Ishikawa (cell line): ENCODE measurements around the gene IMPA2.
A peak's percentile ranks its signal among the peaks of the same experiment; 100 is the strongest.

Source experiments
- CEBPB ChIP-seq: IDR thresholded peaks from 2 replicates; pipeline ENCODE4 v1.6.1; 2012
- CREB1 ChIP-seq: IDR thresholded peaks from 2 replicates; pipeline ENCODE4 v1.6.1; 2012; ENCODE audit warnings: low read depth
- EGR1 ChIP-seq: IDR thresholded peaks from 2 replicates; pipeline ENCODE4 v1.6.1; 2012
- EP300 ChIP-seq: IDR thresholded peaks from 2 replicates; pipeline ENCODE4 v1.6.1; 2012; ENCODE audit warnings: borderline replicate concordance
- FOXM1 ChIP-seq: IDR thresholded peaks from 2 replicates; pipeline ENCODE4 v1.6.1; 2012; ENCODE audit warnings: low read depth, borderline replicate concordance
- NFIC ChIP-seq: IDR thresholded peaks from 2 replicates; pipeline ENCODE4 v1.6.1; 2012
- RAD21 ChIP-seq: IDR thresholded peaks from 2 replicates; pipeline ENCODE4 v1.6.1; 2012; ENCODE audit warnings: low read depth
- TAF1 ChIP-seq: IDR thresholded peaks from 2 replicates; pipeline ENCODE4 v1.6.1; 2012; ENCODE audit warnings: low read depth, mild to moderate bottlenecking
- TCF12 ChIP-seq: IDR thresholded peaks from 2 replicates; pipeline ENCODE4 v1.6.1; 2012; ENCODE audit warnings: low read depth
- TEAD4 ChIP-seq: IDR thresholded peaks from 2 replicates; pipeline ENCODE4 v1.6.1; 2012
- YY1 ChIP-seq: IDR thresholded peaks from 2 replicates; pipeline ENCODE4 v1.6.1; 2012; ENCODE audit warnings: low read depth
- ZBTB7A ChIP-seq: IDR thresholded peaks from 2 replicates; pipeline ENCODE4 v1.6.1; 2012; ENCODE audit warnings: low read depth
- TF ChIP-seq, protein P1 (sequence below): IDR thresholded peaks from 2 replicates; pipeline ENCODE4 v1.6.1; 2012
- TF ChIP-seq, protein P2 (sequence below): IDR thresholded peaks from 2 replicates; pipeline ENCODE4 v1.6.1; 2012
- TF ChIP-seq, protein P3 (sequence below): IDR thresholded peaks from 2 replicates; pipeline ENCODE4 v1.6.1; 2012; ENCODE audit warnings: low read depth, mild to moderate bottlenecking

IMPA2 gene

DNA sequence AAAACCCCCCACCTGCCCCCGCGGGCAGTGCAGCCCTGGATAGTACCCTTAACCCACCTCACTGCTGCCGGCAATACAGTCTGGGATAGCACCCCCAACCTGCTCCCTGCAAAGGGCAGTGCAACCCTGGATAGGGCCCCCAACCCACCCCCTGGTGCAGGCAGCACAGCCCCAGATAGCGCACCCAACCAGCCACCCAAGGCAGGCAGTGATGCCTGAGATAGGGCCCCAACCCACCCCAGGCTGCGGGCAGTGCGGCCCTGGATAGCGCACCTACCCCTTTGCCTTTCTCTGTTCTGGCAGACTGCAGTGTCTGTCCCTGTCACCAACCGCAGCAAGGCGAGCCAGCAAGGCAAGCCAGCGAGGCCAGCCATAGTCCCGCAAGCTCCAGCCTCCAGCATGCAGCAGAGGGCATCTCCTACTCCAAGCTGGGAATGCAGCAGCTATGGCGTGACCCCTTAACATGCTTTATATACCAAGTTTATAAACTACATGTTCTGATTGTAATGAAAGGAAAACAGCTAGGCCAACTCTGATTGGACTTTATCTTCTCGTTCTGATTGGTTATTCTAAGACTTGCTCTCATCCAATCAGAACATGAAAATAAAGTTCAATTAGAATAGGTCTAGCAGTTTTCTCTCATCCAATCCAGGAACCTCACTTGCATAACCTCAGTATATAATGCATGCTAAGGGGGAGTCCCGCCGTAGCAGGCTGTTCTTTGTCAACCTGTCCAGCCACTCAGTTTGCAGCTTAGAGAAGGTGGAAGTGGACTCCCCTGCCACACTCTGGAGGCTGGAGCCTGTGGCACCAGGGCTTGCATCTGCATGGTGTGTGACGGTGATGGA is 78.3 kb downstream of the IMPA2 start:
- TF ChIP-seq CEBPB, result peak; percentile 30; the same call in 1 of the 2 replicates
- no peak for TF ChIP-seq RAD21

DNA sequence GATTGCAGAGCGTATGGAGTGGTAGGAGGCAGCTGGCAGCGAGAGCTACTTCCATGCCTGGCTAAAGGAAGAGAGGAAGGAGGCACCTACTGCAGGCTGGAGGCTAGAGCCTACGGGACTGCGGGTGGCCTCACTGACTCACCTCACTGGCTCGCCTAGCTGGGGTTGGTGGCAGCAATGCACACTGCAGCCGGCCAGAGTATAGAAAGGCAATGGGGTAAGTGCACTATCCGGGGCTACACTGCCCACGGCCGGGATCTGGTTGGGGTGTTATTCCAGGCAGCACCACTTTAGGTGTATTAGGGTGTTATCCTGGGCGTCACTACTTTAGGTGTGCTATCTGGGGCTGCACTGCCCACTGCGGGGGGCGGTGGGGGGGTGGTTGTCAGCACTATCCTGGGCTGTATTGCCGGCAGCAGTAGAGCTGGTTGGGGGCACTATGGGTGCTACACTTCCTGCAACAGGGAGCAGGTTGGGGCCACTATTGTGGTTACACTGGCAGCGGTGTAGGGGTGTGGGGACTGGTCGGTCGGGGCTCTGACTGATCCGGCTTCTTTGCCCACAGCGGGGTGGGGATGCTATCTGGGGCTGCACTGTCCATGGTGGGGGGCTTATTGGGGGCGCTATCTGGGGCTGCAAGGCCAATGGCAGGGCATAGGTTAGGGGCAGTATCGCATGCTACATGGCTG is 79.0 kb downstream of the IMPA2 start:
- no peak for TF ChIP-seq EGR1
- no peak for TF ChIP-seq CEBPB
- peak; percentile 45 for TF ChIP-seq TEAD4
- 0 out of 2 replicates have a peak, but pooled peaks have one; percentile 61 for TF ChIP-seq ZBTB7A
- TF ChIP-seq RAD21, result no peak; the same call in 1 of the 2 replicates
- TF ChIP-seq, protein P1, sequence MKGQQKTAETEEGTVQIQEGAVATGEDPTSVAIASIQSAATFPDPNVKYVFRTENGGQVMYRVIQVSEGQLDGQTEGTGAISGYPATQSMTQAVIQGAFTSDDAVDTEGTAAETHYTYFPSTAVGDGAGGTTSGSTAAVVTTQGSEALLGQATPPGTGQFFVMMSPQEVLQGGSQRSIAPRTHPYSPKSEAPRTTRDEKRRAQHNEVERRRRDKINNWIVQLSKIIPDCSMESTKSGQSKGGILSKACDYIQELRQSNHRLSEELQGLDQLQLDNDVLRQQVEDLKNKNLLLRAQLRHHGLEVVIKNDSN, result no peak
- TF ChIP-seq CREB1, result no peak
- no peak for TF ChIP-seq NFIC
- TF ChIP-seq YY1, result no peak
- TF ChIP-seq EP300, result no peak
- no peak for TF ChIP-seq TCF12

DNA sequence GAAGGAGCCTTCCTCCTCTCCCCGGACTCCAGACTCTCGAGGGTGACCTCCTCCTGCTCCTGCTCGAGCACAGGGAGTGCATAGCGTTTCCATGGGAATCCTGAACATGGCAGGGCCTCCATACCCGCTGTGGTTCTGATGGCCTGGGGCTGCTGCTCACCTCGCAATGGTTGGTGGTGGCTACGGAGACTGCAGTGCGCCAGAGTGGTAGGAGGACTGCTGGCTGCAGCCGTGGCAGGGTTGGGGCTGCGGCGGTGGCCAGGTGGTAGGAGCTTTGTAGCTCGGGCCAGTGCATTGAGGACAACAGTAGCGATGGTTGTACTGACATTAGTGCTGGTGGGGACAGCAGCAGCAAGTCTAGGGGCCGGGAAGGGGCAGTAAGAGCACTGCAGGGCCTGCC is 80.4 kb downstream of the IMPA2 start:
- no peak for TF ChIP-seq RAD21
- TF ChIP-seq CEBPB, result no peak
- TF ChIP-seq ZBTB7A, result no peak
- no peak for TF ChIP-seq EGR1
- TF ChIP-seq TCF12, result no peak
- TF ChIP-seq FOXM1, result no peak
- TF ChIP-seq, protein P1, result no peak
- TF ChIP-seq CREB1, result no peak
- TF ChIP-seq NFIC, result no peak
- no peak for TF ChIP-seq TEAD4
- TF ChIP-seq, protein P2, sequence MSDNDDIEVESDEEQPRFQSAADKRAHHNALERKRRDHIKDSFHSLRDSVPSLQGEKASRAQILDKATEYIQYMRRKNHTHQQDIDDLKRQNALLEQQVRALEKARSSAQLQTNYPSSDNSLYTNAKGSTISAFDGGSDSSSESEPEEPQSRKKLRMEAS, result no peak
- TF ChIP-seq EP300, result no peak
- TF ChIP-seq YY1, result no peak
- no peak for TF ChIP-seq TAF1
- TF ChIP-seq, protein P3, sequence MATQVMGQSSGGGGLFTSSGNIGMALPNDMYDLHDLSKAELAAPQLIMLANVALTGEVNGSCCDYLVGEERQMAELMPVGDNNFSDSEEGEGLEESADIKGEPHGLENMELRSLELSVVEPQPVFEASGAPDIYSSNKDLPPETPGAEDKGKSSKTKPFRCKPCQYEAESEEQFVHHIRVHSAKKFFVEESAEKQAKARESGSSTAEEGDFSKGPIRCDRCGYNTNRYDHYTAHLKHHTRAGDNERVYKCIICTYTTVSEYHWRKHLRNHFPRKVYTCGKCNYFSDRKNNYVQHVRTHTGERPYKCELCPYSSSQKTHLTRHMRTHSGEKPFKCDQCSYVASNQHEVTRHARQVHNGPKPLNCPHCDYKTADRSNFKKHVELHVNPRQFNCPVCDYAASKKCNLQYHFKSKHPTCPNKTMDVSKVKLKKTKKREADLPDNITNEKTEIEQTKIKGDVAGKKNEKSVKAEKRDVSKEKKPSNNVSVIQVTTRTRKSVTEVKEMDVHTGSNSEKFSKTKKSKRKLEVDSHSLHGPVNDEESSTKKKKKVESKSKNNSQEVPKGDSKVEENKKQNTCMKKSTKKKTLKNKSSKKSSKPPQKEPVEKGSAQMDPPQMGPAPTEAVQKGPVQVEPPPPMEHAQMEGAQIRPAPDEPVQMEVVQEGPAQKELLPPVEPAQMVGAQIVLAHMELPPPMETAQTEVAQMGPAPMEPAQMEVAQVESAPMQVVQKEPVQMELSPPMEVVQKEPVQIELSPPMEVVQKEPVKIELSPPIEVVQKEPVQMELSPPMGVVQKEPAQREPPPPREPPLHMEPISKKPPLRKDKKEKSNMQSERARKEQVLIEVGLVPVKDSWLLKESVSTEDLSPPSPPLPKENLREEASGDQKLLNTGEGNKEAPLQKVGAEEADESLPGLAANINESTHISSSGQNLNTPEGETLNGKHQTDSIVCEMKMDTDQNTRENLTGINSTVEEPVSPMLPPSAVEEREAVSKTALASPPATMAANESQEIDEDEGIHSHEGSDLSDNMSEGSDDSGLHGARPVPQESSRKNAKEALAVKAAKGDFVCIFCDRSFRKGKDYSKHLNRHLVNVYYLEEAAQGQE, result no peak

DNA sequence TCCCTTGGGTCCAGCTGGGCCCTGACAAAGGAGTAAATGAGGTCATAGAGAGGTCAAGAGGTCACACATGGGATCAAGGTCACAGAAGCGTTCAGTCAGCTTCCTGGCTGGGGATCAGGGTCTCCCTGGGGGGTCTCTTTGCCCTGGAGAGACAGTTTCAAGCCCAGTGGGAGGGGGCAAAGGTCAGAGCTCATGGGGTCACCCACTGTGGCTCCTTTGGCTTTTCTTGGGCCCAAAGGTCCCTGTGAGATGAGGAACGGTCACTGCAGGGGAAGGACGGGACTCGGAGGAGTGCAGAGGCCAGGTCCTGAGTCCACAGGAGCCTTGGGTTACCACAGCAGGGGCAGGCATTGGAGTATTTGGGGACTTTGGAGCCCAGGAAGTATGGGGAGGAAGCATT is 81.7 kb downstream of the IMPA2 start:
- TF ChIP-seq TCF12, result no peak
- TF ChIP-seq TEAD4, result no peak
- TF ChIP-seq RAD21, result no peak
- no peak for TF ChIP-seq NFIC
- no peak for TF ChIP-seq FOXM1
- no peak for TF ChIP-seq EP300
- TF ChIP-seq YY1, result no peak
- TF ChIP-seq TAF1, result no peak
- TF ChIP-seq, protein P2, result no peak

DNA sequence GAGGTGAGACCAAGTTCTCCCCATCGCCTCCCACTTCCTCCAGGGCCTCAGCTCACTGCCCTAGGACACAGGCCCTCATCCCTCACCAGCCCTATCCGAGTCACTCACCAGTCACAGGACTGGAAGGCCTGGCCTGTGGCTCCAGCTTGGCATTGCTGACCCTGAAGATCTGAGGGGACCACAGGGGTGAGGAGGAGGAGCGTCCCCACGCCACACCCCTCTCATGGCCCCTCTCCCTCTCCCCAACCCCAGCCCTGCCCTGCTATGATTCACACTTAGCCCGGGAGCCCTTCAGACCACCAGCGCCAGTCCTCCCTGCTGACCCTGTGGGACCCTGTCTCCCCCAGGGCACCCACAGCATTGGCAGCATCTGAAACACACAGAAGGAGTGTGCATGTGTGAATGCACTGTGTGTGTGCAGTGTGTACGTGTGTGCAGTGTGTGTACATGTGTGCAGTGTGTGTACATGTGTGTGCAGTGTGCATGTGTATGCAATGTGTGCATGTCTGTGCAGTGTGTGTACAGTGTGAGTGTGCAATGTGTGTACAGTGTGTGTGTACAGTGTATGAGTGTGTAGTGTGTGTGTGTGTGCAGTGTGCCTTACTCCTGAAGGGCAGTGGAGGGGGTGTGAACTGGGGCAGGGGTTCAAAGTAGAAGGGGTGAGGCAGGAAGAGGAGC is 82.9 kb downstream of the IMPA2 start:
- TF ChIP-seq, protein P3, result no peak
- TF ChIP-seq ZBTB7A, result no peak
- TF ChIP-seq, protein P2, result no peak
- TF ChIP-seq YY1, result no peak
- TF ChIP-seq, protein P1, result no peak
- TF ChIP-seq TCF12, result no peak
- no peak for TF ChIP-seq NFIC
- TF ChIP-seq TEAD4, result no peak
- TF ChIP-seq CREB1, result no peak
- no peak for TF ChIP-seq EGR1
- TF ChIP-seq FOXM1, result no peak
